ENCODE results near the gene COL6A2.

- no peak for TF ChIP-seq POLR2A (IDR thresholded peaks at IDR 0.05; ENCODE audit: borderline replicate concordance, extremely low read depth, insufficient read depth, insufficient read length)
- no peak for TF ChIP-seq CTCF (IDR thresholded peaks at IDR 0.05 in 2 of 3, conservative IDR thresholded peaks at IDR 0.05 in 1 of 3; ENCODE audit: borderline replicate concordance in 1 of 3, insufficient read depth in 1 of 3, low read depth in 2 of 3, low read length in 2 of 3)
Measured at GRCh38 chr21:46178961-46179360, 81.0 kb downstream of the COL6A2 start.

Data from HCT116 (cell line).